HL-60 (cell line): ENCODE measurements around the gene KLHDC10.

Experiments used
- DNase-seq, 2 experiments: peaks; one replicate each; pipeline ENCODE4 v3.0.0-alpha.2; 2010 to 2020; ENCODE audit warnings: low read depth in 1 of 2, low spot score in 1 of 2
- H3K27ac ChIP-seq: fragments of 250-450 bp; sonication (Bioruptor Pico); replicated peaks from 2 replicates; pipeline ENCODE4 v1.5.1; 2020; ENCODE audit warnings: mild to moderate bottlenecking, moderate library complexity
- H3K27me3 ChIP-seq: fragments of 250-450 bp; sonication (Bioruptor Pico); 2 replicates; pipeline ENCODE4 v1.5.1; 2021; ENCODE audit warnings: mild to moderate bottlenecking, moderate library complexity; ENCODE audit not compliant: insufficient read depth, poor library complexity, severe bottlenecking
- H3K4me3 ChIP-seq: replicated peaks from 2 replicates; pipeline ENCODE4 v1.5.1; 2011; ENCODE audit warnings: mild to moderate bottlenecking, control low read depth, low read length; ENCODE audit not compliant: insufficient read depth
- CTCF ChIP-seq: IDR thresholded peaks from one replicate; pipeline ENCODE4 v1.5.1; 2011; ENCODE audit warnings: low read length, control low read depth, inconsistent platforms; ENCODE audit not compliant: insufficient read depth
- GABPA ChIP-seq: IDR thresholded peaks from 2 replicates; pipeline ENCODE4 v1.6.1; 2012; ENCODE audit warnings: low read depth
- POLR2AphosphoS5 ChIP-seq: IDR thresholded peaks from 2 replicates; pipeline ENCODE4 v1.6.1; 2012; ENCODE audit warnings: low read depth
- REST ChIP-seq: IDR thresholded peaks from 2 replicates; pipeline ENCODE4 v1.6.1; 2012; ENCODE audit warnings: low read depth; ENCODE audit not compliant: insufficient replicate concordance
- SPI1 ChIP-seq: IDR thresholded peaks from 2 replicates; pipeline ENCODE4 v1.6.1; 2012; ENCODE audit warnings: low read depth, mild to moderate bottlenecking, borderline replicate concordance

KLHDC10 gene

GRCh38 chr7:130162196-130162595, 91.9 kb downstream of the KLHDC10 start:
- H3K27me3 ChIP-seq, result no peaks in the 10 kb centered on the region
- no peak overlapping the region for H3K4me3 ChIP-seq
- no peak overlapping the region for H3K27ac ChIP-seq
- TF ChIP-seq POLR2AphosphoS5 (no peak), REST (no peak), CTCF (no peak), SPI1 (no peak), GABPA (no peak)
- no peak for DNase-seq

GRCh38 chr7:130174237-130174959, 104.1 kb downstream of the KLHDC10 start:
- TF ChIP-seq GABPA (no peak), POLR2AphosphoS5 (no peak), REST (no peak), SPI1 (no peak), CTCF (no peak)
- Histone ChIP-seq H3K27ac (no peak overlapping the region), H3K4me3 (no peak overlapping the region), H3K27me3 (no peaks in the 10 kb centered on the region)
- DNase-seq, result no peak

GRCh38 chr7:130178251-130178650, 107.9 kb downstream of the KLHDC10 start:
- no peaks in the 10 kb centered on the region for H3K27me3 ChIP-seq
- no peak overlapping the region for H3K4me3 ChIP-seq
- no peak for TF ChIP-seq SPI1
- no peak for TF ChIP-seq REST
- no peak for TF ChIP-seq GABPA
- no peak for TF ChIP-seq CTCF
- no peak for TF ChIP-seq POLR2AphosphoS5

More at GRCh38 chr7:130178251-130178650, 107.9 kb downstream of the KLHDC10 start:
- DNase-seq, result no peak
- no peak overlapping the region for H3K27ac ChIP-seq
